Heart left ventricle (tissue), 16 donors: ENCODE measurements around the gene YIF1B. TPM values are rescaled to one million over a fixed set of nuclear protein-coding genes. Genes with fewer than 3 reads are reported as not detected.
A peak's percentile ranks its signal among the peaks of the same experiment; 100 is the strongest.

ENCODE experiments used
- ATAC-seq, 4 donors: fragments of 200-7000 bp; cut with Tn5 transposase; one replicate each; pipeline ENCODE4 v1.9.1; 2020 to 2022; ENCODE audit warnings: moderate library complexity in 4 of 4, mild to moderate bottlenecking in 3 of 4, moderate number of reproducible peaks in 1 of 4
- DNase-seq, 5 donors: peaks; one replicate each; pipeline ENCODE4 v3.0.0-alpha.2; 2020
- H3K27ac ChIP-seq, 12 donors: fragments of 200-600 bp; sonication (generic) in 4 of 12; one replicate each; pipeline versions ENCODE4 v1.5.0 to v1.8.0; 2016 to 2022; ENCODE audit warnings: mild to moderate bottlenecking in 2 of 12
- H3K27me3 ChIP-seq, 9 donors: fragments of 200-600 bp; sonication (generic) in 2 of 9; one replicate each; pipeline versions ENCODE4 v1.5.1 to v1.8.0; 2016 to 2022; ENCODE audit warnings: mild to moderate bottlenecking in 3 of 9
- H3K36me3 ChIP-seq, 9 donors: fragments of 200-600 bp; sonication (generic) in 2 of 9; one replicate each; pipeline versions ENCODE4 v1.5.0 to v1.8.0; 2018 to 2022; ENCODE audit warnings: mild to moderate bottlenecking in 2 of 9
- H3K4me1 ChIP-seq, 12 donors: fragments of 200-600 bp; sonication (generic) in 4 of 12; one replicate each; pipeline versions ENCODE4 v1.5.0 to v1.8.0; 2016 to 2022; ENCODE audit warnings: mild to moderate bottlenecking in 3 of 12
- H3K4me3 ChIP-seq, 12 donors: fragments of 200-600 bp; sonication (generic) in 4 of 12; one replicate each; pipeline versions ENCODE4 v1.5.0 to v1.8.0; 2017 to 2022; ENCODE audit warnings: mild to moderate bottlenecking in 9 of 12, moderate library complexity in 4 of 12
- H3K9me3 ChIP-seq, 12 donors: fragments of 200-600 bp; sonication (generic) in 4 of 12; one replicate each; pipeline versions ENCODE4 v1.5.0 to v1.8.0; 2016 to 2022; ENCODE audit warnings: mild to moderate bottlenecking in 1 of 12
- POLR2A ChIP-seq, 2 donors: fragments of 450-650 bp; IDR thresholded peaks; one replicate each; pipeline ENCODE4 v1.6.1; 2017; ENCODE audit warnings: antibody characterized with exemption in 2 of 2, mild to moderate bottlenecking in 2 of 2, moderate library complexity in 2 of 2
- WGBS, 4 donors: extraction: QIAGEN DNeasy Blood & Tissue Kit in 2 of 4; methylation state at CpG; one replicate each; pipeline versions ENCODE4 v1.1.5 to v1.1.7; 2013 to 2018; 5-methylcytosine and 5-hydroxymethylcytosine counted together
- intact Hi-C, 10 donors: fragments of 100-400 bp; cut with DNase I; formaldehyde crosslinking; loops; one replicate each; pipeline versions ENCODE4 v1.11.1 to v1.14.2; 2022
- polyA plus RNA-seq, 2 donors: library from polyadenylated mRNA; stranded (reverse); fragments of 200-250 nt; gene quantifications; one replicate each; pipeline ENCODE4 v1.2.3, GENCODE V29; 2013
- total RNA-seq, 9 donors: library from RNA; depleted of rRNA in 2 of 9; stranded (reverse); fragments of >200 nt in 2 of 9; fragmentation: NEBNext Ultra II Directional in 3 of 9; extraction: Animal tissue kit (Norgen Biotek cat#: 25700) in 3 of 9; gene quantifications; one replicate each; pipeline versions ENCODE4 v1.1.0 to v1.2.4, GENCODE V29; 2016 to 2023
- TF ChIP-seq, protein P1 (sequence below), 12 donors: fragments of 200-600 bp; sonication (generic) in 4 of 12; IDR thresholded peaks; one replicate each; pipeline versions ENCODE4 v1.5.0 to v1.8.0; 2018 to 2022; ENCODE audit warnings: antibody characterized with exemption in 12 of 12, mild to moderate bottlenecking in 5 of 12
- donor health status: ischemic (EF 13 %, LVEDD 7.1; RV severe dilation, severe dysfunction).
- donor health status: healthy with polysubstance abuse.
- donor health status: DM: no; HTN: yes; CAD: no.
- donor health status: DM: no; HTN: no; CAD: no.
- donor health status: ischemic (EF 25% LVEDD 6.9; RV normal size, moderate dysfunction).
- donor health status: ischemic (EF 25% LVEDD 5.7; RV mildly dilated, moderate dysfunction).
- donor health status: healthy.
- donor health status: DM: yes; HTN: yes; CAD: no.
- donor health status: ischemic (EF 35%, LVEDD 5.7; RV mildly dilated, moderate dysfunction).
- donor health status: nonischemic (EF 11% LVEDD 7.7; RV severe dilation, severe dysfunction).
- donor health status: DM: yes; HTN: yes; CAD: no.
- donor health status: PGD.
- donor health status: ischemic (EF 29% LVEDD 5.4; RV normal size, mild dysfunction).
- donor health status: nonischemic (EF 23%, LVEDD 6.1; RV moderate dilation, normal function).

Gene YIF1B
- total and polyA plus RNA-seq, 11 donors = 26.4 to 113 (median 32.5) TPM

DNA sequence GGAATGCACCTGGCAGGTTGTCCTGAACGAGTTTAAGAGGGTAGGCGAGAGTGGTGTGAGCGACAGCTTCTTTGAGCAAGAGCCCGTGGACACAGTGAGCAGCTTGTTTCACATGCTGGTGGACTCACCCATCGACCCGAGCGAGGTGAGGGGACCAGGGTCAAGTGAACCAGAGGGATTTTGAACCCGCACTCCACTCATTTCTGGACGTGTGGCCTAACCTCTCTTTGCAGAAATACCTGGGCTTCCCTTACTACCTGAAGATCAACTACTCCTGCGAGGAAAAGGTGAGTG lies 21.6 kb upstream of the YIF1B start:
- intact Hi-C loops = loop anchor here (1.0 to 10.0 kb wide), 10 partner anchors 23 to 433 kb away; partner anchors contain the start of genes SIPA1L3 (in 6 of the 10), WDR87 (in 6 of the 10) and PSMD8 (in 4 of the 10)
- WGBS, 4 donors = 65 to 78% (median 68%) methylated on average over 10 of the region's 10 CpGs

DNA sequence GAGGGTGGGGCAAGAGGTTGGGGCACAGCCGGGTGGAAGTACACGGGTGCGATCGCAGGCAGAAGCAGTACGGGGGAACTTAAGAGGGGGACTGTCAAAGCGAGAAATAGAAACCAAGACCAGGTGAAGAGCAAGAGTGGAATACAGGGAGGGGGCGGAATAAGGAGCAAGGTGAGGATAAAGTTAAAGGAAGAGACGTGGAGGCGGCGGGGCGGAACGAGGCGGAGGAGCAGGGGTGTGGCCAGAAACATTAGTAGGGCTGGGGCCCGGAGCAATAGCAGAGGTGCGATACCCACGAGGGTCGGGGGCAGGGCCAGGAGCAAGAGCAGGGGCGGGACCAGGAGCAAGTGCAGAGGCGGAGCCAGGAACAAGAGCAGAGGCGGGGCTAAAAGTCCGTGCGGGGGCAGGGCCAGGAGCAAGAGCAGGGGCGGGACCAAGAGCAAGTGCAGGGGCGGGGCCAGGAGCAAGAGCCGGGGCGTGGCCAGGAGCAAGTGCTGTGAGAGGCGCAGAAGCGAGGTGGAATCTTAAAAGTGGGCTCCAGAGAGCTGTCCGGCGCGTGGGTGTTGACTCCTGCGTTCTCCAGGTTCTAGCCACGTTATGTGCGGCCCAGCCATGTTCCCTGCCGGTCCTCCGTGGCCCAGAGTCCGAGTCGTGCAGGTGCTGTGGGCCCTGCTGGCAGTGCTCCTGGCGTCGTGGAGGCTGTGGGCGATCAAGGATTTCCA lies 21.1 kb upstream of the YIF1B start:
- 4 to 7% (median 5%) methylated on average over 39 to 41 of the region's 41 CpGs for WGBS, 4 donors
- ATAC-seq (peak; percentile 45 to 83 (median 80)), DNase-seq (peak; percentile 93 to 97 (median 96))
- Histone ChIP-seq H3K9me3 (no peaks in the 10 kb centered on the region), H3K27me3 (no peaks in the 10 kb centered on the region), H3K4me1 (peaks cover 0 to 12% (median 8%) of the 10 kb centered on the region in 12 donors), H3K27ac (peak overlapping the region; percentile 85 to 98 (median 93)), H3K4me3 (peak overlapping the region; percentile 35 to 94 (median 74)), H3K36me3 (peaks cover 0 to 9% (median 0%) of the 10 kb centered on the region in 9 donors)
- TF ChIP-seq, protein P1, sequence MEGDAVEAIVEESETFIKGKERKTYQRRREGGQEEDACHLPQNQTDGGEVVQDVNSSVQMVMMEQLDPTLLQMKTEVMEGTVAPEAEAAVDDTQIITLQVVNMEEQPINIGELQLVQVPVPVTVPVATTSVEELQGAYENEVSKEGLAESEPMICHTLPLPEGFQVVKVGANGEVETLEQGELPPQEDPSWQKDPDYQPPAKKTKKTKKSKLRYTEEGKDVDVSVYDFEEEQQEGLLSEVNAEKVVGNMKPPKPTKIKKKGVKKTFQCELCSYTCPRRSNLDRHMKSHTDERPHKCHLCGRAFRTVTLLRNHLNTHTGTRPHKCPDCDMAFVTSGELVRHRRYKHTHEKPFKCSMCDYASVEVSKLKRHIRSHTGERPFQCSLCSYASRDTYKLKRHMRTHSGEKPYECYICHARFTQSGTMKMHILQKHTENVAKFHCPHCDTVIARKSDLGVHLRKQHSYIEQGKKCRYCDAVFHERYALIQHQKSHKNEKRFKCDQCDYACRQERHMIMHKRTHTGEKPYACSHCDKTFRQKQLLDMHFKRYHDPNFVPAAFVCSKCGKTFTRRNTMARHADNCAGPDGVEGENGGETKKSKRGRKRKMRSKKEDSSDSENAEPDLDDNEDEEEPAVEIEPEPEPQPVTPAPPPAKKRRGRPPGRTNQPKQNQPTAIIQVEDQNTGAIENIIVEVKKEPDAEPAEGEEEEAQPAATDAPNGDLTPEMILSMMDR (IDR thresholded peaks at IDR 0.05) = no peak
- no peak for TF ChIP-seq POLR2A (IDR thresholded peaks at IDR 0.05)
- intact Hi-C loops = loop anchor here (1.0 to 10.0 kb wide), 11 partner anchors 24 to 432 kb away; partner anchors contain the start of genes PSMD8 (in 6 of the 10), SIPA1L3 (in 6 of the 10) and WDR87 (in 6 of the 10)

More for the DNA sequence above, 21.6 kb upstream of the YIF1B start:
- Histone ChIP-seq H3K4me1 (peaks cover 0 to 12% (median 8%) of the 10 kb centered on the region in 12 donors), H3K9me3 (no peaks in the 10 kb centered on the region), H3K27me3 (no peaks in the 10 kb centered on the region), H3K4me3 (peak overlapping the region in 11 of 12 donors; percentile 2 to 94 (median 75)), H3K27ac (peak overlapping the region in 9 of 12 donors; percentile 89 to 98 (median 94)), H3K36me3 (peaks cover 0 to 9% (median 0%) of the 10 kb centered on the region in 9 donors)
- no peak for ATAC-seq
- DNase-seq = no peak
- TF ChIP-seq POLR2A (IDR thresholded peaks at IDR 0.05) = no peak
- TF ChIP-seq, protein P1 (IDR thresholded peaks at IDR 0.05) = no peak

DNA sequence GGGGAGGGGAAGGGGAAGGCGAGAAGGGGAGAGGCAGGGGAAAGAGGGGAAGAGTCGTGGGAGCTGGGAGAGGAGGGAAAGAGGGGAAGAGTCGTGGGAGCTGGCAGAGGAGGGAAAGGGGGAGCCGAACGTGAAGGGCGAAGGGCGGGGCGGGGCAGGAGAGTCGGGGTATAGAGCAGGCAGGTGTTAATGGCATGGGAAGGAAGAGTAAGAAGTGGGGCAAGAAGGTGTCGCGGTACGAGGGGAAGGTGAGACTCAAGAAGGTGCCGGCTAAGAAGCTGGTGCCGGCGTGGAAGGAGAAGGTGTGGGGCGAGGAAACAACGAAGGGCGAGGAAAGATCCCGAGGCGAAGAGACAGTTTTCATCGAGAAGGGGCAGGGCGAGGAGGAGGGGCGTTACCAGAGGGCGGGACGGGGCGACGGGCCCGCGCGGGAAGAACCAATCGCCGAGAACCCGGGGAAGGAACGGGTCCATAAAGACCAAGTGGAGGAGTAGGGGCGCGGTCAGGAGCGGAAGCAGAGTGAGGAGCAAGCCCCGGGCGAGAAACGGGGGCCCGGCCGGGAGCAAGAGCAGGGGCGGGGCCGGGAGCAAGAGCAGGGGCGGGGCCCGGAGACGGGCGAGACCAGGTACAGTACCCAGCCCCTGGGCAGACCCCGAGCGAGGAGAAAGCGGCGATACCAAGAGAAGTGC lies 20.3 kb upstream of the YIF1B start:
- TF ChIP-seq, protein P1 (IDR thresholded peaks at IDR 0.05) = no peak
- TF ChIP-seq POLR2A (IDR thresholded peaks at IDR 0.05) = peak in 1 of 2 donors; percentile 36
- ATAC-seq = peak; percentile 91 to 94 (median 92)
- DNase-seq = peak; percentile 94 to 98 (median 97)
- H3K4me3 ChIP-seq = peak overlapping the region; percentile 35 to 94 (median 74)
- 0 to 1% (median 1%) methylated on average over 52 of the region's 52 CpGs for WGBS, 4 donors
- H3K27ac ChIP-seq = peak overlapping the region; percentile 85 to 98 (median 93)
- peaks cover 0 to 12% (median 8%) of the 10 kb centered on the region in 12 donors for H3K4me1 ChIP-seq
- H3K36me3 ChIP-seq = peaks cover 0 to 9% (median 0%) of the 10 kb centered on the region in 9 donors
- intact Hi-C loops = loop anchor here (1.0 to 10.0 kb wide), 14 partner anchors 20 to 431 kb away; partner anchors contain the start of genes PSMD8 (in 8 of the 10), SIPA1L3 (in 6 of the 10) and WDR87 (in 6 of the 10)
- no peaks in the 10 kb centered on the region for H3K27me3 ChIP-seq
- no peaks in the 10 kb centered on the region for H3K9me3 ChIP-seq
